Fibroblast of lung (primary cell): ENCODE results near the gene CHST11. TPM values are rescaled to one million over a fixed set of nuclear protein-coding genes. Genes with fewer than 3 reads are reported as not detected.

Experiments
- DNase-seq, 2 donors: peaks; one replicate each; pipeline versions ENCODE4 v3.0.0 to v3.0.0-alpha.2; 2010; ENCODE audit warnings: low read depth in 2 of 2
- H2AFZ ChIP-seq: 2 replicates; pipeline ENCODE4 v1.5.1; 2012; ENCODE audit warnings: low read length, control low read depth, inconsistent platforms
- H3K27ac ChIP-seq: 2 replicates; pipeline ENCODE4 v1.5.1; 2011; ENCODE audit warnings: low read length, control low read depth; ENCODE audit not compliant: insufficient read depth
- H3K27me3 ChIP-seq: 2 replicates; pipeline ENCODE4 v1.5.1; 2011; ENCODE audit warnings: mild to moderate bottlenecking, low read length; ENCODE audit not compliant: control insufficient read depth, insufficient read depth
- H3K36me3 ChIP-seq: 2 replicates; pipeline ENCODE4 v1.5.1; 2011; ENCODE audit warnings: low read length; ENCODE audit not compliant: control insufficient read depth, insufficient read depth
- H3K4me1 ChIP-seq: 2 replicates; pipeline ENCODE4 v1.5.1; 2011; ENCODE audit warnings: low read length; ENCODE audit not compliant: control insufficient read depth, insufficient read depth; ENCODE audit errors: extremely low read depth
- H3K4me2 ChIP-seq: 2 replicates; pipeline ENCODE4 v1.5.1; 2011; ENCODE audit warnings: low read length, control low read depth; ENCODE audit not compliant: insufficient read depth; ENCODE audit errors: extremely low read depth
- H3K4me3 ChIP-seq, 4 experiments: fragments of 200-600 bp in 1 of 4; sonication (generic) in 1 of 4; replicated peaks in 1 of 4; 2 replicates each; pipeline ENCODE4 v1.5.1; 2011 to 2016; ENCODE audit warnings: low read length in 4 of 4, low read depth in 3 of 4, mild to moderate bottlenecking in 3 of 4, control low read depth in 2 of 4, inconsistent platforms in 1 of 4, mixed read lengths in 1 of 4; ENCODE audit not compliant: insufficient read depth in 1 of 4; ENCODE audit errors: control extremely low read depth in 1 of 4
- H3K79me2 ChIP-seq: 2 replicates; pipeline ENCODE4 v1.5.1; 2012; ENCODE audit warnings: mild to moderate bottlenecking, low read length, inconsistent platforms; ENCODE audit not compliant: control insufficient read depth, insufficient read depth
- H3K9ac ChIP-seq: 2 replicates; pipeline ENCODE4 v1.5.1; 2011; ENCODE audit warnings: mild to moderate bottlenecking, low read length, control low read depth; ENCODE audit not compliant: insufficient read depth
- H3K9me3 ChIP-seq: 2 replicates; pipeline ENCODE4 v1.5.1; 2012; ENCODE audit warnings: low read depth, low read length; ENCODE audit not compliant: control insufficient read depth, insufficient read depth
- H4K20me1 ChIP-seq: 2 replicates; pipeline ENCODE4 v1.5.1; 2011; ENCODE audit warnings: low read length; ENCODE audit not compliant: control insufficient read depth, insufficient read depth; ENCODE audit errors: extremely low read depth
- CTCF ChIP-seq, 2 donors: IDR thresholded peaks in 1 of 2; conservative IDR thresholded peaks in 1 of 2; 1 replicate in 1 of 2; 2 replicates in 1 of 2; pipeline ENCODE4 v1.5.1; 2011 to 2012; ENCODE audit warnings: low read length in 2 of 2, control low read depth in 1 of 2, inconsistent platforms in 1 of 2, low read depth in 1 of 2, mild to moderate bottlenecking in 1 of 2
- EZH2 ChIP-seq: IDR thresholded peaks from 2 replicates; pipeline ENCODE4 v1.5.1; 2012; ENCODE audit warnings: low read length, control low read depth, mild to moderate bottlenecking; ENCODE audit errors: missing control alignments
- polyA plus RNA-seq, 2 donors: library from polyadenylated mRNA; depleted of rRNA in 1 of 2; stranded (reverse) in 1 of 2; unstranded in 1 of 2; fragments of >200 nt; gene quantifications; 2 replicates each; pipeline ENCODE4 v1.2.1, GENCODE V29; 2011 to 2012; ENCODE audit warnings: missing spikeins in 1 of 2
- total RNA-seq: library from RNA; depleted of rRNA; stranded (reverse); fragments of >200 nt; gene quantifications from 2 replicates; pipeline ENCODE4 v1.2.1, GENCODE V29; 2014

The CHST11 gene
- total and polyA plus RNA-seq, 2 donors (not counting 1 experiment from before 2014, with no cell fraction given) = 3.5 to 9.1 TPM

GRCh38 chr12:104768033-104768432, 311.3 kb downstream of the CHST11 start:
- TF ChIP-seq CTCF (conservative IDR thresholded peaks at IDR 0.05 in 1 of 2, IDR thresholded peaks at IDR 0.05 in 1 of 2; ENCODE audit: low read depth in 1 of 2, low read length in 2 of 2) (no peak), EZH2 (no peak)
- peaks cover 4% of the 10 kb centered on the region for H3K4me1 ChIP-seq
- no peak overlapping the region for H2AFZ ChIP-seq
- no peak overlapping the region for H3K4me3 ChIP-seq
- no peak for DNase-seq
- H3K36me3 ChIP-seq = no peaks in the 10 kb centered on the region
- H3K27ac ChIP-seq = no peak overlapping the region
- no peaks in the 10 kb centered on the region for H3K79me2 ChIP-seq
- H4K20me1 ChIP-seq = no peaks in the 10 kb centered on the region
- no peaks in the 10 kb centered on the region for H3K27me3 ChIP-seq
- no peak overlapping the region for H3K4me2 ChIP-seq
- H3K9me3 ChIP-seq = no peaks in the 10 kb centered on the region
- H3K9ac ChIP-seq = no peak overlapping the region

DNA sequence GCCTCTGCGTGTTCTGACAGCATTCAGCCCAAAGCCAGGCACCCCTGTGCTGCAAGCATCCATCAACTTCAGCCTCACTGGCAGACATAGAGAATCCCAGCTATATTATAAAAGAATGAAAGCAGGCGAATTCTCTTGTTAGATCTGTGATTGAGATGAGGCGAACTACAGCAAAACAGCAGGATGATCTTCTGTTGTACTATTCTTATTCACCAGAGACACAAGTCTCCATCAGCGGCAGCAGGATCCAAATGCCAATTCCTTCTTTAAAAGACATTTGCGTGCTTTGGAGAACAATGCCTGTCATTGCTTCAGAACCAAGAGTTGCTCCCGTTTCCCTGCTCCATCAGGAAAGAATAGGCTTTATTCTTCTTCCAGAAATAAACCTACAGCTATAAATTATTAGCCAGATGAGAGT, 312.4 kb downstream of the CHST11 start:
- Histone ChIP-seq H3K4me3 (no peak overlapping the region), H3K9me3 (no peaks in the 10 kb centered on the region), H4K20me1 (no peaks in the 10 kb centered on the region), H3K36me3 (no peaks in the 10 kb centered on the region), H3K27me3 (no peaks in the 10 kb centered on the region), H3K27ac (no peak overlapping the region), H3K4me2 (no peak overlapping the region), H3K79me2 (no peaks in the 10 kb centered on the region), H2AFZ (no peak overlapping the region), H3K4me1 (no peaks in the 10 kb centered on the region), H3K9ac (no peak overlapping the region)
- no peak for DNase-seq
- TF ChIP-seq EZH2 = no peak
- no peak for TF ChIP-seq CTCF (conservative IDR thresholded peaks at IDR 0.05 in 1 of 2, IDR thresholded peaks at IDR 0.05 in 1 of 2; ENCODE audit: low read depth in 1 of 2, low read length in 2 of 2)

DNA sequence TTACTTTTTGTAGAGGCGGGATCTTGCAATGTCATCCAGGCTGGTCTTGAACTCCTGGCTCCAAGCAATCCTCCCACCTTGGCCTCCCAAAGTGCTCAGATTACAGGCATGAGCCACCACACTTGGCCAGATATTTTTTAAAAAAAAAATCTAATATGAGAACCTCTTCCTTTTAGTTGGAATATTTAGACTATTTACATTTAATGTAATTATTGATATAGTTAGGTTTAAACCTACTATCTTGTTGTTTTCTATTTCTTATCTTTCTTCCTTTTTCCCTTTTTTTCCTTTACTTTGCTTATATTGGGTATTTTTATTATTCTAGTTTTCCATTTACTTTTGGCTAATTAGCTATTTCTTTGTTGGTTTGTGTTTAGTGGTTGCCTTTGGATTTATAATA, 315.6 kb downstream of the CHST11 start:
- Histone ChIP-seq H3K36me3 (no peaks in the 10 kb centered on the region), H3K4me2 (no peak overlapping the region), H2AFZ (no peak overlapping the region), H3K9ac (no peak overlapping the region), H3K9me3 (no peaks in the 10 kb centered on the region), H3K27me3 (no peaks in the 10 kb centered on the region), H3K4me1 (no peaks in the 10 kb centered on the region), H3K27ac (no peak overlapping the region), H4K20me1 (no peaks in the 10 kb centered on the region), H3K79me2 (no peaks in the 10 kb centered on the region), H3K4me3 (no peak overlapping the region)
- no peak for TF ChIP-seq CTCF (conservative IDR thresholded peaks at IDR 0.05 in 1 of 2, IDR thresholded peaks at IDR 0.05 in 1 of 2; ENCODE audit: low read depth in 1 of 2, low read length in 2 of 2)
- TF ChIP-seq EZH2 = no peak
- no peak for DNase-seq
